NCI-H1417 (cell line): ENCODE results near the gene ELAVL4.
"Not testable (repeated sequence)": the region's sequence is repeated elsewhere in the genome, so short reads cannot be mapped to it uniquely, and the experiment has no call there.

ENCODE experiments used
- DNase-seq, 3 experiments: peaks; one replicate each; lab custom pipeline; 2025; lab: John Stamatoyannopoulos, UW

ELAVL4 gene

GRCh38 chr1:50123071-50123470 lies 14.4 kb downstream of the ELAVL4 start:
- DNase-seq = peak in 1 of 3 experiments; percentile 24

GRCh38 chr1:50126927-50127715 lies 18.4 kb downstream of the ELAVL4 start:
- DNase-seq = peak in 1 of 3 experiments; percentile 15

- peak in 2 of 3 experiments; percentile 24 to 32 for DNase-seq
Observed at GRCh38 chr1:50129201-50129600, 20.5 kb downstream of the ELAVL4 start.

DNA sequence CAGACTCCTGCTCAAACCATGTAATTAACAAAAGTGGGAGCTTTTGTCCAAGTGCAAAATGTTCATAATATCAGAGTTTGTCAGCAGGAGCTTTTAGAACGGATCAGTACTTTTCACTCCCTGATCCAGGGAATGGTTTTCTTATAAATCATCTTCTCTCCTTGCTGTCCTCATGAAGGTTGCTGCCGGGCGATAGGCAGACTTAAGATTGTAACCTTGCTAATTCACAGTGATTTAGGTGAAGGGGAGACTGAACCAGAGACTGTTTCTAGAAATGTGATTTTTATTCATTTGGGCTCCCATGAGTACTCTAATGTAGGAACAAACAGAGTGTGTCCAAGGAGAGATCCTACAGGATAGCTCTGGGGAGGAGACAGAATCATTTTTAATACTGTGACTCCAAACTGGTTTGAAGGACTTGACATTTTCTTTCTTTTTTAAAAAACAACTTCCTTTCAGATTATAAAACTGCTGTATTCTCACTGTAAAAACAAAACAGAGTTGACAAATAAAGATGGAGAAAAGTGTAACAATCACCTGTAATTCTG lies 23.7 kb downstream of the ELAVL4 start:
- DNase-seq = peak; percentile 49 to 85 (median 52)

DNA sequence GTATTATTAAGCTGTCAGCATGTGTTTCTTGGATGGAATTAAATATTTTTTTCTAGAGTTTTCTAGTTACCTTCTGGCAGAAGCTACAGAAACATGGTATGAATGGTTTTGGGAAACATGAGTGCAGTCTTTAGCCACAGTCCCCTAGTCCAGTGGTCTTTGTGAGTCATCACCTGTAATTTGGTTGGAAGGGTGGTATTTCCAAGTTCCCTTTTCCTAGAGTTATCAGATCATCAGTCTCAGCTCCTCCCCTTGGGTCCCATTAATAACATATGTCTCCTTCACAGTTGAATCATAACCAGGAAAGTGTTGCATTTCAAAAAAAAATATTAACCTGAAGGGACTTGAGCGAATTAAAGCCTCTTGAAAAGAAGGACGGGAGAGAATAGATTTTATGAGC lies 27.0 kb downstream of the ELAVL4 start:
- peak in 2 of 3 experiments; percentile 29 to 75 for DNase-seq

DNA sequence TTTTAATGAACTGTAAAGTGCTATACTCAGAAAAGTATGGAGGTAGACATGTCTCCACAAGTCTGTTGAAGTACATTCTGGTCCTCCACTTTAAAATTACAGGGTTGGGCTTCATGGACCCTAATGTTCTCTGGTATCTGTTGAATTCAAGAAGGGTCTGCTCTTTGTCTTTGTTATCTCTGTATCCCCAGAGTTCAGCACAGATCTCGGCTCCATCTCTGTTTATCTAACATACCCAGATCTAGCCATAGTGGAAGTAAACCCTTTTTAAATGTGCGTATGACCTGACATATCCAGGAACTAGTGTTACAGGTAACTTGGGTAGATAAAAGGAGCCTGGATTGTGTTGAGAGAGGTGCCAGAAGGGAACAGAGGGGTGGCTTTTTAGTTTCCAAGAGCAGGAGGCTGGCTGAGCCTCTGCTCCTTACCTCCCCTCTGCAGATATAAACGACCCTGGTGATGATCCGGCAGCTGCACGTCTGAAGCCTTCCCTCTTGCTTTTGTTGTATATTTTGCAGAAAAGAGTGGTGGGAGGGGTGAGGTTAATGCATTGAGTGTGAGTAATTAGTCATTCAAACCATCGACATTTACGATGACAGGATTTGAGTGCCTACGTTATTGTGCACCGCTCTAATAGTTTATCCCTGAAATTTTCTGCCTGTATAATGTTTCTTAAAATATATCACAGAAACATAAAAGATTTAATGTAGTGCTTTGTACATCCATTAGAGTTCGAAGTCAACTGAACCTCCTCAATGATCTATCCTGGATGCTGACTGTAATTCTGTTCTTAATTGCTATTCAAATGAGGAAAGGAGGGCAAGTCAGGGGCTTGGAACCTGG lies 30.8 kb downstream of the ELAVL4 start:
- DNase-seq = peak; percentile 77 to 95 (median 83)

DNA sequence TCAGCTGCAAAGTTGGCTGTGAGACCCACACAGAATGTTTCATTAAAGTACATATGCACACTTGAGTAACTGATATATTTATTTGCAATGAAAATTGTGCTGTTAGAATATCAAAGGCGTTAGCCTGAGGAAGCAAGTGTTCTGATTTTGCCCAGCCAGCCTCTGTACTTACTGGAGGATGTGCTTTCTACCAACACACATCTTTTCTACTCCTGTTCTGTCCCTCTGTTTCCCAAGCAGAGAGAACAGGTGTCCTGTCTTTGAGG lies 31.4 kb downstream of the ELAVL4 start:
- DNase-seq = no peak

GRCh38 chr1:50147191-50147850 lies 38.6 kb downstream of the ELAVL4 start:
- no peak for DNase-seq

DNA sequence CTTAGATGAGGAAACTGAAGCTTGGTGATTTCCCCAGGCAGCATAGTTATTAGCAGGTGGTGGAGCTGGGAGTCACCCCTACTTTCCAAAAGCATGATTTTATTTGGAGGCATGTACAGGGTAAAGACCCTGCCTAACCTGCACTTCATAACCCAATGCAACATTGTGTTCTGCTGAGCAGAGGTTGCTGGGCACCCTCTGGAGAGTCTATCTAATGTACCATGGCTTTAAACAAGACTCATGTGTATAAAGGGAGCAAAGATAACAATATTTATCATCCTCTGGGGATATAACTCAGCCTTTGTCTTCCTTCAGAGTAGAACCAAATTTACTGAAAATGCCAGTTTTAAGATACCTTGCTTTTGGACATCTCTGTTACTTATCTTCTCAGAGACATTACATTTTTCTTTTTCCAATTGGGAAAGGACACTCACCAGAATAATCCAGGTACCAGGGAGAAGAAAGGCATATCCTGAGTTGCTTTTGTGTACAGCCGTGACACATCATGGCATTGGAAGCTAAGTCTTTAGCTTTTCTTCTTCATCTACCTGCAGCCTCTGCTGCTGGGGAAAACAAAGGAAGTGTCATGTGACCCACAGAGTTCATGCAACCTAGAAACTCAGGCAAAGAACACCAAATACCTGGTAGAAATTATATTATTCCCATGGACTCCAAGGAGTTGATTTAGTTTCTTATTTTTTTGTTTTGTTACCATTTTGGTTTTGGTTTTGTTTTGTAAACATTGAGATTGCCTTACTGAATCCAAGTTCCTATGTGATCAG lies 39.6 kb downstream of the ELAVL4 start:
- no peak for DNase-seq

DNA sequence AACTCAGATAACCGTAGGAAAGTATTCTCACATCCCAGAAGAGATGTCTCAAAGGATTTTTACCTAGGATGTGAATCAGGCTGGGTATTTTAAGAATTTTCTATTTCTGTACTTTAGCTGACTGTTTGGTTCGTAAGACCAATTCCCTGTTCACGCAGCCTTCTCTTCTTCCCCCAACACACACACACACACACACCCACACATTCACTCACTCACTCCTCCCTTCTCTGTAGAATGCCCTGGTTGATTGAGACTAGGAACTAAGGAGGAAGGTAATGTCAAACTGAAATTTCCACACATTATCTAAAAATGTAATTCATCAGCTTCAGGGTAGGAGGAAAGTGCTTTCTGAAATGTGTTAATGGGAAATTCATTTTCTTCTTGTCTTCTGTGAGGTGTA lies 43.5 kb downstream of the ELAVL4 start:
- DNase-seq = no peak

GRCh38 chr1:50155541-50155940 lies 46.8 kb downstream of the ELAVL4 start:
- no peak for DNase-seq

GRCh38 chr1:50156241-50157010 lies 47.7 kb downstream of the ELAVL4 start:
- peak in 1 of 3 experiments; percentile 24 for DNase-seq

DNA sequence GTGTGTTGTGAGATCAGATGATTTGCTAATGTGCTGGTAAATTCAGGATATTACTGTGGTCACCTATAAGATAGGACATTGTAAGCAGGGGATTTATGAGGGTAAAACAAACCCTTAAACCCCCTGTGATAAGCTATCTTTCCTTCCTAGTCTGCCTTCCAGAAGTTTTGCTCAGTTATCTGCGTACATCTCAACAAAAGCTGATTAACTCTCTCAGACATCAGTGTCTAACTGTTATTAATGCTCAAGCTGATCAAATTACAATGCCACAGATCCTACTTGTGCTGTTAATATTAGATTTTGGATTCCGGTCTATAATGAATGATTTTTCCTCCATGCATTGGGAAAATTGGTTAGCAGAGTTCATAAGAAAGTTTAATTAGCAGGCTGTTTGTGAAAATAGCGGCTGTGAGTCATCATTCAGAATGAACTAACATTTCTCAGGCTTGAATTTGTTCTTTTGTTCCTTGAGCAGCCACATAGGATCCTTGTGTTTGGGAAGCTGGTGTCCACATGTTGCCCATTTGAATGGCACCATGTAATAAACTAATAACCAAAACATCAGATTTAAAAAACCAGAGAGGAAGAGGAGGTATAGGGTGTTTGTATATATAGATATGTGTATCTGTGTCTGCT lies 48.7 kb downstream of the ELAVL4 start:
- no peak for DNase-seq

GRCh38 chr1:50158421-50158820 lies 49.7 kb downstream of the ELAVL4 start:
- no peak for DNase-seq

GRCh38 chr1:50163680-50164079 lies 55.0 kb downstream of the ELAVL4 start:
- DNase-seq = no peak

- not testable (repeated sequence) for DNase-seq
Observed at GRCh38 chr1:50166351-50166750, 57.6 kb downstream of the ELAVL4 start.

DNA sequence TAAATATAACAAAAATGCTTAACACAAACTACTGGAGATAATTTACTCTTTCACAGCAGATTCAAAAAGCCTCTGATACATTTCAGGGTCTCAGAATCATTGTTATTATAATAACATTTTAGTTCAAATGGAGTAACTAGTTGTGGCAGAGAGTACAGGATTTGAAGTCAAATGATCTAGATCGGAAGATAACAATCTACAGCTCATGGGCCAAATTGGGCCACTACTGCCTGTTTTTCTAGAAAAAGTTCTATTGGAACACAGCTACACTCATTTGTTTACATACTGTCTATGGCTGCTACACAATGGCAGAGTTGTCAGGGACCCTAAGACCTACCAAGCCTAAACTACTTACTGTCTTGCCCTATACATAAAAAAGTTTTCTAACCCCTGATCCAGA lies 63.6 kb downstream of the ELAVL4 start:
- no peak for DNase-seq

- DNase-seq = no peak
Observed at GRCh38 chr1:50174101-50174500, 65.4 kb downstream of the ELAVL4 start.

- no peak for DNase-seq
Observed at GRCh38 chr1:50175719-50176639, 67.3 kb downstream of the ELAVL4 start.
